Panc1 (cell line): ENCODE data around the gene SHC1.

Experiments
- POLR2AphosphoS5 ChIP-seq: IDR thresholded peaks from 2 replicates; pipeline ENCODE4 v1.6.1; 2012; ENCODE audit warnings: mild to moderate bottlenecking, low read depth, low read length, moderate library complexity
- TF ChIP-seq, protein P1 (sequence below): fragments of 450-650 bp; IDR thresholded peaks from 2 replicates; pipeline ENCODE4 v1.5.1; 2017; ENCODE audit warnings: mild to moderate bottlenecking
- TF ChIP-seq, protein P2 (sequence below), 2 experiments: IDR thresholded peaks; 2 replicates each; pipeline ENCODE4 v1.6.1; 2011 to 2012; ENCODE audit warnings: low read depth in 2 of 2, control low read depth in 1 of 2, low read length in 1 of 2, mild to moderate bottlenecking in 1 of 2, moderate library complexity in 1 of 2; ENCODE audit not compliant: insufficient read depth in 1 of 2

DNA sequence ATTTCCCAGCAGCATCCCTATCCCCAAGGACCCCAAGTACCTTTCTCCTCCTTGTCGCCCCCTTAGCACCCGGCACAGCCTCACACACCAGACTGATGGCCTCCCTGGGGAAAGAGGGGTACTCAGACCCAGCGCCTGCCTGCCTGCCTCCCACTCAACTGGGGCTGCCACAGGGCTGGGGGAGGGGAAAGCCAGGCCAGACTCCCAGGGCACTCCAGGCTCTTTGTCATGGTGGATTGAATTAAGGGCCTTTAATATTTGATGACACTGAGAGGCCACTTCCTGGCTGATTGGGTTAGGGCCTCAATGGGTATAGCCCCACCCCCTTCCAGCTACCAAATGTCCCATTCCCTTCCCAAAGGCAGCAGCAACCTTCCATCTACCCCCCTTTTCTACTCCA, 1.8 kb downstream of the SHC1 start:
- TF ChIP-seq, protein P1, sequence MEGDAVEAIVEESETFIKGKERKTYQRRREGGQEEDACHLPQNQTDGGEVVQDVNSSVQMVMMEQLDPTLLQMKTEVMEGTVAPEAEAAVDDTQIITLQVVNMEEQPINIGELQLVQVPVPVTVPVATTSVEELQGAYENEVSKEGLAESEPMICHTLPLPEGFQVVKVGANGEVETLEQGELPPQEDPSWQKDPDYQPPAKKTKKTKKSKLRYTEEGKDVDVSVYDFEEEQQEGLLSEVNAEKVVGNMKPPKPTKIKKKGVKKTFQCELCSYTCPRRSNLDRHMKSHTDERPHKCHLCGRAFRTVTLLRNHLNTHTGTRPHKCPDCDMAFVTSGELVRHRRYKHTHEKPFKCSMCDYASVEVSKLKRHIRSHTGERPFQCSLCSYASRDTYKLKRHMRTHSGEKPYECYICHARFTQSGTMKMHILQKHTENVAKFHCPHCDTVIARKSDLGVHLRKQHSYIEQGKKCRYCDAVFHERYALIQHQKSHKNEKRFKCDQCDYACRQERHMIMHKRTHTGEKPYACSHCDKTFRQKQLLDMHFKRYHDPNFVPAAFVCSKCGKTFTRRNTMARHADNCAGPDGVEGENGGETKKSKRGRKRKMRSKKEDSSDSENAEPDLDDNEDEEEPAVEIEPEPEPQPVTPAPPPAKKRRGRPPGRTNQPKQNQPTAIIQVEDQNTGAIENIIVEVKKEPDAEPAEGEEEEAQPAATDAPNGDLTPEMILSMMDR: no peak
- TF ChIP-seq POLR2AphosphoS5: no peak
- TF ChIP-seq, protein P2, sequence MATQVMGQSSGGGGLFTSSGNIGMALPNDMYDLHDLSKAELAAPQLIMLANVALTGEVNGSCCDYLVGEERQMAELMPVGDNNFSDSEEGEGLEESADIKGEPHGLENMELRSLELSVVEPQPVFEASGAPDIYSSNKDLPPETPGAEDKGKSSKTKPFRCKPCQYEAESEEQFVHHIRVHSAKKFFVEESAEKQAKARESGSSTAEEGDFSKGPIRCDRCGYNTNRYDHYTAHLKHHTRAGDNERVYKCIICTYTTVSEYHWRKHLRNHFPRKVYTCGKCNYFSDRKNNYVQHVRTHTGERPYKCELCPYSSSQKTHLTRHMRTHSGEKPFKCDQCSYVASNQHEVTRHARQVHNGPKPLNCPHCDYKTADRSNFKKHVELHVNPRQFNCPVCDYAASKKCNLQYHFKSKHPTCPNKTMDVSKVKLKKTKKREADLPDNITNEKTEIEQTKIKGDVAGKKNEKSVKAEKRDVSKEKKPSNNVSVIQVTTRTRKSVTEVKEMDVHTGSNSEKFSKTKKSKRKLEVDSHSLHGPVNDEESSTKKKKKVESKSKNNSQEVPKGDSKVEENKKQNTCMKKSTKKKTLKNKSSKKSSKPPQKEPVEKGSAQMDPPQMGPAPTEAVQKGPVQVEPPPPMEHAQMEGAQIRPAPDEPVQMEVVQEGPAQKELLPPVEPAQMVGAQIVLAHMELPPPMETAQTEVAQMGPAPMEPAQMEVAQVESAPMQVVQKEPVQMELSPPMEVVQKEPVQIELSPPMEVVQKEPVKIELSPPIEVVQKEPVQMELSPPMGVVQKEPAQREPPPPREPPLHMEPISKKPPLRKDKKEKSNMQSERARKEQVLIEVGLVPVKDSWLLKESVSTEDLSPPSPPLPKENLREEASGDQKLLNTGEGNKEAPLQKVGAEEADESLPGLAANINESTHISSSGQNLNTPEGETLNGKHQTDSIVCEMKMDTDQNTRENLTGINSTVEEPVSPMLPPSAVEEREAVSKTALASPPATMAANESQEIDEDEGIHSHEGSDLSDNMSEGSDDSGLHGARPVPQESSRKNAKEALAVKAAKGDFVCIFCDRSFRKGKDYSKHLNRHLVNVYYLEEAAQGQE (IDR thresholded peaks at IDR 0.05; ENCODE audit: insufficient read depth in 1 of 2, low read depth in 2 of 2, low read length in 1 of 2): no peak
